Measurements from ENCODE around the gene FAM219B.
A peak's percentile ranks its signal among the peaks of the same experiment; 100 is the strongest.

GRCh38 chr15:74955796-74956647, 49.4 kb upstream of the FAM219B start:
- TF ChIP-seq, protein P1, sequence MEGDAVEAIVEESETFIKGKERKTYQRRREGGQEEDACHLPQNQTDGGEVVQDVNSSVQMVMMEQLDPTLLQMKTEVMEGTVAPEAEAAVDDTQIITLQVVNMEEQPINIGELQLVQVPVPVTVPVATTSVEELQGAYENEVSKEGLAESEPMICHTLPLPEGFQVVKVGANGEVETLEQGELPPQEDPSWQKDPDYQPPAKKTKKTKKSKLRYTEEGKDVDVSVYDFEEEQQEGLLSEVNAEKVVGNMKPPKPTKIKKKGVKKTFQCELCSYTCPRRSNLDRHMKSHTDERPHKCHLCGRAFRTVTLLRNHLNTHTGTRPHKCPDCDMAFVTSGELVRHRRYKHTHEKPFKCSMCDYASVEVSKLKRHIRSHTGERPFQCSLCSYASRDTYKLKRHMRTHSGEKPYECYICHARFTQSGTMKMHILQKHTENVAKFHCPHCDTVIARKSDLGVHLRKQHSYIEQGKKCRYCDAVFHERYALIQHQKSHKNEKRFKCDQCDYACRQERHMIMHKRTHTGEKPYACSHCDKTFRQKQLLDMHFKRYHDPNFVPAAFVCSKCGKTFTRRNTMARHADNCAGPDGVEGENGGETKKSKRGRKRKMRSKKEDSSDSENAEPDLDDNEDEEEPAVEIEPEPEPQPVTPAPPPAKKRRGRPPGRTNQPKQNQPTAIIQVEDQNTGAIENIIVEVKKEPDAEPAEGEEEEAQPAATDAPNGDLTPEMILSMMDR (IDR thresholded peaks at IDR 0.05) = peak; percentile 64
- TF ChIP-seq ZFX (IDR thresholded peaks at IDR 0.05; ENCODE audit: borderline replicate concordance) = no peak

All from 22Rv1 (cell line).